ENCODE results near the gene SKAP1. TPM values are rescaled to one million over a fixed set of nuclear protein-coding genes. Genes with fewer than 3 reads are reported as not detected.

The SKAP1 gene
- total RNA-seq, 4 donors from 2014 or later = 1.1 to 1.7 (median 1.2) TPM

DNA sequence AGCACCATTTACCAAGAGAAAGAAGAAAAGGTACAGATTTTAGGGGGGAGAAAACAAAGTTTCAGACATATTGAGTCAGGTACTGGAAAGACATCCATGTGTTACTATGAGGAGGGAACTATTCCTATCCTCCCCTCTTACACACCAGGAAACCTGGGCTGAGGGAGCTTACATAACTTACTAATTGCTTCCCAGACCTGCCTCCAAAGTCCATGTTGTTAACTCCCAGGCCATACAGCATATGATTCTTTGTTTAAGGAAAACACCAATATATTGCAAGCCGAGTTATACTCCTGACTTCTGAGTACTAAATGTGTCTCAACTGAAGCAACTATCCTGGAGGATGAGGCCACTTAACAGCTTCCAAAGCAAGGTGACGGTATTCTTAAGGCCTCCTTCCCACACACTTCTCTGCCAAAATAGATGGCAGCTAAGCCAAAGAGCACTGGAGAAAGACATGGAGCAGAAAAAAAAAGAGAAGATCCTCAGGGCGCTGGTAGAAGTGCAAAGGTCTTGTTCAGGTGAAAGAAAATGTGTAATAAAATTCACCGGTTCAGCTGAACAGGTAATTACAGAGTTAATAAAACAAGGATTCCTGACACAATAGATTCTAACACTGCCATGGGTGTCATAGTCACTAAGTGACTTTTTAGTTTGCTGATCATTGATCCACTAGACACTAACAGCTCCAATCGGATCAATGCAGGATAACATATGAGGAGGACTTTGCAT lies 151.1 kb downstream of the SKAP1 start:
- no peak for DNase-seq (ENCODE audit: extremely low spot score)
- TF ChIP-seq POLR2AphosphoS5 (IDR thresholded peaks at IDR 0.05) (no peak), EP300 (IDR thresholded peaks at IDR 0.05) (no peak), POLR2A (IDR thresholded peaks at IDR 0.05; ENCODE audit: low read depth) (no peak)
- TF ChIP-seq, protein P1, sequence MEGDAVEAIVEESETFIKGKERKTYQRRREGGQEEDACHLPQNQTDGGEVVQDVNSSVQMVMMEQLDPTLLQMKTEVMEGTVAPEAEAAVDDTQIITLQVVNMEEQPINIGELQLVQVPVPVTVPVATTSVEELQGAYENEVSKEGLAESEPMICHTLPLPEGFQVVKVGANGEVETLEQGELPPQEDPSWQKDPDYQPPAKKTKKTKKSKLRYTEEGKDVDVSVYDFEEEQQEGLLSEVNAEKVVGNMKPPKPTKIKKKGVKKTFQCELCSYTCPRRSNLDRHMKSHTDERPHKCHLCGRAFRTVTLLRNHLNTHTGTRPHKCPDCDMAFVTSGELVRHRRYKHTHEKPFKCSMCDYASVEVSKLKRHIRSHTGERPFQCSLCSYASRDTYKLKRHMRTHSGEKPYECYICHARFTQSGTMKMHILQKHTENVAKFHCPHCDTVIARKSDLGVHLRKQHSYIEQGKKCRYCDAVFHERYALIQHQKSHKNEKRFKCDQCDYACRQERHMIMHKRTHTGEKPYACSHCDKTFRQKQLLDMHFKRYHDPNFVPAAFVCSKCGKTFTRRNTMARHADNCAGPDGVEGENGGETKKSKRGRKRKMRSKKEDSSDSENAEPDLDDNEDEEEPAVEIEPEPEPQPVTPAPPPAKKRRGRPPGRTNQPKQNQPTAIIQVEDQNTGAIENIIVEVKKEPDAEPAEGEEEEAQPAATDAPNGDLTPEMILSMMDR (IDR thresholded peaks at IDR 0.05) = no peak
- Histone ChIP-seq H3K9me3 (no peaks in the 10 kb centered on the region), H3K27ac (replicated peaks in 1 of 4) (no peak overlapping the region), H3K27me3 (peaks cover 0 to 47% (median 2%) of the 10 kb centered on the region in 4 donors), H3K36me3 (no peaks in the 10 kb centered on the region), H3K4me1 (no peaks in the 10 kb centered on the region), H3K4me3 (no peak overlapping the region)
- 91% methylated on average over 5 of the region's 5 CpGs for WGBS
- intact Hi-C loops (cut with DNase I) = no loop called here

DNA sequence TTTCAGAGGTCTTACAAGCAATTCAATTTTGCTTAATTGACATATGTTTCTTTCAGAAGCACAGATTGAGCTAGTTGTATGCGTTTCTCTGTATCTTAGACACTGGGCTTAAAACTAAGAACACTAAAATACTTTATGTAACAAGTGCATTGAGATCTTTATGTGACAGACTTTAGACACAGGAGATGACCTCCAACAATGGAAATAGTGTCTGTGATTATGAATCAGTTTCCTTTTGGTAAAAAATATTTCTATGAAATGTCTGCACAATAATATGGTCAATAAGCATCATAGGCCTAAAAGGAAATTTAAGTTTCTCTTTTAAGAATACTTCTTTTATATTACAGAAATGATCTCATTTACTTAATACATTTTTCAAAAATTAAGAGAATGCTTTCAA lies 153.2 kb downstream of the SKAP1 start:
- Histone ChIP-seq H3K36me3 (no peaks in the 10 kb centered on the region), H3K9me3 (no peaks in the 10 kb centered on the region), H3K4me1 (no peaks in the 10 kb centered on the region), H3K27ac (replicated peaks in 1 of 4) (no peak overlapping the region), H3K27me3 (peaks cover 0 to 40% (median 0%) of the 10 kb centered on the region in 4 donors), H3K4me3 (no peak overlapping the region)
- TF ChIP-seq POLR2AphosphoS5 (IDR thresholded peaks at IDR 0.05) = no peak
- TF ChIP-seq, protein P1 (IDR thresholded peaks at IDR 0.05) = no peak
- no peak for TF ChIP-seq POLR2A (IDR thresholded peaks at IDR 0.05; ENCODE audit: low read depth)
- no peak for TF ChIP-seq EP300 (IDR thresholded peaks at IDR 0.05)
- 80% methylated on average over 1 of the region's 1 CpG for whole genome bisulfite sequencing
- no peak for DNase-seq (ENCODE audit: extremely low spot score)
- intact Hi-C loops (cut with DNase I) = no loop called here

DNA sequence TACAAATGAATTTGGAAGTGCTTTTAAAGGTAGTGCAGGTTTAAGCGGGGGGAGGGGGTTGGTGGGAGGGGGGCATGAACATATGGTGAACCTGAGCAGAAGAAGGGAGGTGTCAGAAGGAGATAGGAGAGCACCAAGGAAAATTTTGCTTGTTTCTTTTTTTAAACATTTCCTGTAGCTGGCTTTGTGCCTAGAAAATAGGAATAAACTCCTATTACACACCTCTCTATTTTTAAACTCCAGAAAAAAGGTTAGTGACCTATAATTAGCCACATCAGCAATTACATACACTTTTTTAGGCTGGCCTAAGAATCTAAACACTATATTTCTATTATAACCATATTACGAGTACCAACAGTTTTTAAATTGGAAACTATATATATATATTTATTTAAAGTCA lies 159.1 kb downstream of the SKAP1 start:
- intact Hi-C loops (cut with DNase I) = no loop called here
- Histone ChIP-seq H3K27ac (replicated peaks in 1 of 4) (no peak overlapping the region), H3K4me1 (peaks cover 0 to 8% (median 2%) of the 10 kb centered on the region in 4 donors), H3K4me3 (no peak overlapping the region), H3K27me3 (peaks cover 0 to 33% (median 5%) of the 10 kb centered on the region in 4 donors), H3K36me3 (no peaks in the 10 kb centered on the region), H3K9me3 (no peaks in the 10 kb centered on the region)
- WGBS = 50% methylated on average over 2 of the region's 2 CpGs
- no peak for DNase-seq (ENCODE audit: extremely low spot score)
- TF ChIP-seq EP300 (IDR thresholded peaks at IDR 0.05) = no peak
- TF ChIP-seq POLR2A (IDR thresholded peaks at IDR 0.05; ENCODE audit: low read depth) = no peak
- TF ChIP-seq POLR2AphosphoS5 (IDR thresholded peaks at IDR 0.05) = no peak
- TF ChIP-seq, protein P1 (IDR thresholded peaks at IDR 0.05) = no peak

DNA sequence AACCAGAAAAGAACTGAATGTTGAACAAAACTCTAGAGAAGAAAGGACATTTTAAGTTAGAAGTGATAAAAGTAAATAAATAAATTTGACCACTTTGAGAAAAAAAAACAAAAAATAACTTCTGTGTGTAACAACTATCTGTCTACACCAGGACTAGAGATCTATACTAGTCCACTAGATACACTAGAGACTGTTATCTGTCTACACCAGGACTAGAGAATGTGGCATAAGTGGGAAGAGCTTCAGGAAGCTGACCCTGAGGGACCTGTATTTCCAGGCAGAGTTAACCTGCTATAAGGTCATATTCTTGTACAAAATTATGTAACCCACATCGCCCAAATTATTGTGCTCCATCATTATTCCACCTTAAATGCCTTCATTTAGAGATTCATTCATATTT lies 160.8 kb downstream of the SKAP1 start:
- intact Hi-C loops (cut with DNase I) = no loop called here
- TF ChIP-seq POLR2A (IDR thresholded peaks at IDR 0.05; ENCODE audit: low read depth) = no peak
- TF ChIP-seq, protein P1 (IDR thresholded peaks at IDR 0.05) = no peak
- TF ChIP-seq POLR2AphosphoS5 (IDR thresholded peaks at IDR 0.05) = no peak
- no peak for TF ChIP-seq EP300 (IDR thresholded peaks at IDR 0.05)
- 89% methylated on average over 1 of the region's 1 CpG for WGBS

DNA sequence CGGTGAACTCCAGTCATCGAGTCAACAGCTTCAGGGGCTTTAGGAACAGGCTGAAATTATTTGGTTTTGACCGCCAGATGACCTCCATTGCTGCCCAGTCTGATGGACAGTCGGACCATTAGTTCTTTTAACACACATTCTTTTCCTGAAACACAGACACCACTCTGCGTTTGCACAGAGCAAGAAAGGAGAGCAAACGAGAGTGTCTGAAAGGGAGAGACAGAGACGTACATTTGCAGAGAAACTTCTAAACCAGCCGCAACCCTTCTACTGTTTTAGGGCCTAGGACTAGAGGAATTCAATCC lies 166.3 kb downstream of the SKAP1 start:
- no peak overlapping the region for H3K4me3 ChIP-seq
- peaks cover 0 to 29% (median 5%) of the 10 kb centered on the region in 4 donors for H3K27me3 ChIP-seq
- H3K36me3 ChIP-seq = no peaks in the 10 kb centered on the region
- intact Hi-C loops (cut with DNase I) = no loop called here
- H3K4me1 ChIP-seq = no peaks in the 10 kb centered on the region
- 68% methylated on average over 8 of the region's 8 CpGs for WGBS
- no peak overlapping the region for H3K27ac ChIP-seq (replicated peaks in 1 of 4)
- TF ChIP-seq POLR2A (IDR thresholded peaks at IDR 0.05; ENCODE audit: low read depth) = no peak
- TF ChIP-seq EP300 (IDR thresholded peaks at IDR 0.05) = no peak
- TF ChIP-seq POLR2AphosphoS5 (IDR thresholded peaks at IDR 0.05) = no peak
- TF ChIP-seq, protein P1 (IDR thresholded peaks at IDR 0.05) = no peak
- H3K9me3 ChIP-seq = no peaks in the 10 kb centered on the region
- DNase-seq (ENCODE audit: extremely low spot score) = no peak

More for the DNA sequence above, 160.8 kb downstream of the SKAP1 start:
- H3K36me3 ChIP-seq = no peaks in the 10 kb centered on the region
- H3K27me3 ChIP-seq = peaks cover 0 to 32% (median 5%) of the 10 kb centered on the region in 4 donors
- H3K4me1 ChIP-seq = peaks cover 0 to 8% (median 2%) of the 10 kb centered on the region in 4 donors
- DNase-seq (ENCODE audit: extremely low spot score) = no peak
- no peak overlapping the region for H3K27ac ChIP-seq (replicated peaks in 1 of 4)
- H3K9me3 ChIP-seq = no peaks in the 10 kb centered on the region
- H3K4me3 ChIP-seq = no peak overlapping the region

Data from esophagus muscularis mucosa (tissue), 4 donors.